Dedifferentiated amniotic fluid mesenchymal stem cell (primary cell): ENCODE data around the gene TP53BP2.
"Not testable (repeated sequence)": the region's sequence is repeated elsewhere in the genome, so short reads cannot be mapped to it uniquely, and the experiment has no call there.

Source experiments
- DNase-seq: peaks from one replicate; pipeline ENCODE4 v3.0.0-alpha.2; 2016; ENCODE audit errors: extremely low spot score

Gene TP53BP2

GRCh38 chr1:223740038-223740736 is 105.6 kb downstream of the TP53BP2 start:
- not testable (repeated sequence) for DNase-seq

GRCh38 chr1:223739366-223740037 is 106.2 kb downstream of the TP53BP2 start:
- no peak for DNase-seq

- no peak for DNase-seq
Observed at GRCh38 chr1:223738465-223739365, 107.0 kb downstream of the TP53BP2 start.

GRCh38 chr1:223737342-223737741 is 108.4 kb downstream of the TP53BP2 start:
- DNase-seq, result no peak

- DNase-seq, result not testable (repeated sequence)
Observed at GRCh38 chr1:223736638-223737037, 109.1 kb downstream of the TP53BP2 start.

- no peak for DNase-seq
Observed at GRCh38 chr1:223733898-223734852, 111.6 kb downstream of the TP53BP2 start.

- DNase-seq, result no peak
Observed at GRCh38 chr1:223732993-223733798, 112.6 kb downstream of the TP53BP2 start.

GRCh38 chr1:223731133-223731770 is 114.5 kb downstream of the TP53BP2 start:
- peak; percentile 46 for DNase-seq

- DNase-seq, result peak; percentile 72
Observed at GRCh38 chr1:223730479-223731132, 115.1 kb downstream of the TP53BP2 start.

- DNase-seq, result no peak
Observed at GRCh38 chr1:223729906-223730305, 115.8 kb downstream of the TP53BP2 start.
